Uterus (tissue), 4 donors: ENCODE results near the gene SGTA. TPM values are rescaled to one million over a fixed set of nuclear protein-coding genes. Genes with fewer than 3 reads are reported as not detected.
"Not testable (repeated sequence)": the region's sequence is repeated elsewhere in the genome, so short reads cannot be mapped to it uniquely, and the experiment has no call there.

Experiments used
- DNase-seq, 2 donors: peaks; one replicate each; pipeline ENCODE4 v3.0.0-alpha.2; 2019 to 2020
- H3K27ac ChIP-seq, 2 donors: fragments of 200-600 bp; sonication (generic); 1 replicate in 1 of 2; 2 replicates in 1 of 2; pipeline ENCODE4 v1.5.1; 2016 to 2018
- H3K27me3 ChIP-seq, 2 donors: fragments of 200-600 bp; sonication (generic); one replicate each; pipeline ENCODE4 v1.5.1; 2018 to 2019; ENCODE audit warnings: control low read depth in 1 of 2
- H3K36me3 ChIP-seq, 2 donors: fragments of 200-600 bp; sonication (generic); one replicate each; pipeline ENCODE4 v1.5.1; 2019; ENCODE audit warnings: control low read depth in 1 of 2
- H3K4me1 ChIP-seq, 2 donors: fragments of 200-600 bp; sonication (generic); one replicate each; pipeline ENCODE4 v1.5.1; 2018 to 2019; ENCODE audit warnings: control low read depth in 1 of 2
- H3K4me3 ChIP-seq, 2 donors: fragments of 200-600 bp; sonication (generic); 1 replicate in 1 of 2; 2 replicates in 1 of 2; pipeline ENCODE4 v1.5.1; 2018 to 2019; ENCODE audit warnings: mild to moderate bottlenecking in 1 of 2
- H3K9me3 ChIP-seq, 2 donors: fragments of 200-600 bp; sonication (generic); one replicate each; pipeline ENCODE4 v1.5.1; 2019; ENCODE audit warnings: control low read depth in 1 of 2
- POLR2A ChIP-seq, 2 donors: fragments of 450-650 bp; IDR thresholded peaks; one replicate each; pipeline ENCODE4 v1.6.1; 2016; ENCODE audit warnings: antibody characterized with exemption in 2 of 2, mild to moderate bottlenecking in 1 of 2, moderate library complexity in 1 of 2
- intact Hi-C: fragments of 100-400 bp; cut with DNase I; formaldehyde crosslinking; loops from one replicate; pipeline ENCODE4 v1.15.1; 2023; ENCODE audit warnings: low total_unique reads
- total RNA-seq, 4 donors: library from RNA; depleted of rRNA in 3 of 4; stranded (reverse); fragments of >200 nt in 3 of 4; gene quantifications; one replicate each; pipeline versions ENCODE4 v1.1.0 to v1.2.4, GENCODE V29; 2014 to 2023
- TF ChIP-seq, protein P1 (sequence below), 4 experiments: fragments of 200-600 bp in 2 of 4; fragments of 450-650 bp in 2 of 4; sonication (generic) in 2 of 4; IDR thresholded peaks; one replicate each; pipeline ENCODE4 v1.5.1; 2016 to 2019; ENCODE audit warnings: antibody characterized with exemption in 4 of 4, mild to moderate bottlenecking in 2 of 4, moderate library complexity in 1 of 4
- donor health status: DM: yes; HTN: yes; CAD: no.

SGTA gene
- total RNA-seq, 4 donors from 2014 or later: 9.5 to 50.7 (median 23.6) TPM

DNA sequence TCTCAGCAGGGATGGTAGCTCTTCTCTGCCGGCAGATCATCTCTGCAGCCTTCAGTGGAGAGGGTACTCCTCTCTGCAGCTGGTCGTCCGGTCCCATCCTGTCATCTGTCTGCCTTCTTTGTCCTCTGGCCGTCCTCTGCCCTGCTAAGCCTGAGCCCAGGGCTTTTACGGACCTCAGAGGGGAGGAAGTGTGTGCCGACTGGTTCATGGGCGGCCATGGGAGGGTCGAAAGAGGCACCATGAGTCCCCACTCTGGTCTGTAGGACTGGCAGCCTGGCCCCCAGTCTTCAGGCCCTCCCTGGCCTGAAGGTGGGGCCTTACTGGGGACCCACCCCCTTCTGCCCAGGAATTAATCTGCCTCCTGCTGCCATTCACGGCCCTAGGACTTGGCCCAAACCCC is 40.6 kb upstream of the SGTA start:
- intact Hi-C loops: no loop called here
- Histone ChIP-seq H3K4me1 (no peaks in the 10 kb centered on the region), H3K36me3 (no peaks in the 10 kb centered on the region), H3K27ac (no peak overlapping the region), H3K9me3 (no peaks in the 10 kb centered on the region), H3K4me3 (no peak overlapping the region), H3K27me3 (no peaks in the 10 kb centered on the region)
- no peak for DNase-seq
- TF ChIP-seq, protein P1, sequence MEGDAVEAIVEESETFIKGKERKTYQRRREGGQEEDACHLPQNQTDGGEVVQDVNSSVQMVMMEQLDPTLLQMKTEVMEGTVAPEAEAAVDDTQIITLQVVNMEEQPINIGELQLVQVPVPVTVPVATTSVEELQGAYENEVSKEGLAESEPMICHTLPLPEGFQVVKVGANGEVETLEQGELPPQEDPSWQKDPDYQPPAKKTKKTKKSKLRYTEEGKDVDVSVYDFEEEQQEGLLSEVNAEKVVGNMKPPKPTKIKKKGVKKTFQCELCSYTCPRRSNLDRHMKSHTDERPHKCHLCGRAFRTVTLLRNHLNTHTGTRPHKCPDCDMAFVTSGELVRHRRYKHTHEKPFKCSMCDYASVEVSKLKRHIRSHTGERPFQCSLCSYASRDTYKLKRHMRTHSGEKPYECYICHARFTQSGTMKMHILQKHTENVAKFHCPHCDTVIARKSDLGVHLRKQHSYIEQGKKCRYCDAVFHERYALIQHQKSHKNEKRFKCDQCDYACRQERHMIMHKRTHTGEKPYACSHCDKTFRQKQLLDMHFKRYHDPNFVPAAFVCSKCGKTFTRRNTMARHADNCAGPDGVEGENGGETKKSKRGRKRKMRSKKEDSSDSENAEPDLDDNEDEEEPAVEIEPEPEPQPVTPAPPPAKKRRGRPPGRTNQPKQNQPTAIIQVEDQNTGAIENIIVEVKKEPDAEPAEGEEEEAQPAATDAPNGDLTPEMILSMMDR (IDR thresholded peaks at IDR 0.05): no peak
- TF ChIP-seq POLR2A (IDR thresholded peaks at IDR 0.05): no peak

DNA sequence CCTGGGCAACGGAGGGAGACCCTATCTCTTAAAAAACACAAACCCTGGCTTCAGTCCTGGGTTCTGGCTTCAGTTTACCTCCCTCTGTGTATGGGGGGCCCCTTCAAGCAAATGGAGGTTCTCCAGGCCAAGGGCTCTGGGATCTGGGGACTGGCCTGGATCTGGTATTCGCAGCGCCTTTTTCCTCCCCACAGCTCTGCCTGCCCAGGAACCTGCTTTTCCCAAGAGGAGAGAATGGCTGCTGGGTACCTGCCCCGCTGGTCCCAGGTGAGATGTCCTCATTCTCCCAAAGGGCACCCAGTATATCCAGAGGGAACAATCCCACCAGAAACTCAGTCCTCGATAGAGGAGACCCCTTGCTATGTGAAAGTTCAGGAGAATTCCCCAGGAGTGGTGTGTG is 39.8 kb upstream of the SGTA start:
- DNase-seq: no peak

GRCh38 chr19:2820112-2820702 is 37.1 kb upstream of the SGTA start:
- TF ChIP-seq, protein P1 (IDR thresholded peaks at IDR 0.05): no peak
- TF ChIP-seq POLR2A (IDR thresholded peaks at IDR 0.05): no peak
- Histone ChIP-seq H3K27ac (peak overlapping the region; percentile 34 to 65), H3K9me3 (no peaks in the 10 kb centered on the region), H3K4me1 (no peaks in the 10 kb centered on the region), H3K27me3 (no peaks in the 10 kb centered on the region), H3K4me3 (peak overlapping the region; percentile 33 to 78), H3K36me3 (no peaks in the 10 kb centered on the region)
- intact Hi-C loops: no loop called here
- peak in 1 of 2 donors; percentile 26 for DNase-seq

More for the DNA sequence above, 39.8 kb upstream of the SGTA start:
- Histone ChIP-seq H3K27me3 (no peaks in the 10 kb centered on the region), H3K27ac (no peak overlapping the region), H3K9me3 (no peaks in the 10 kb centered on the region), H3K36me3 (no peaks in the 10 kb centered on the region), H3K4me1 (no peaks in the 10 kb centered on the region), H3K4me3 (no peak overlapping the region)
- no peak for TF ChIP-seq POLR2A (IDR thresholded peaks at IDR 0.05)
- TF ChIP-seq, protein P1 (IDR thresholded peaks at IDR 0.05): no peak
- intact Hi-C loops: no loop called here

- H3K36me3 ChIP-seq: no peaks in the 10 kb centered on the region
- intact Hi-C loops: no loop called here
- peak within 1 kb of the TSS; percentile 34 to 65 for H3K27ac ChIP-seq
- no peaks in the 10 kb centered on the region for H3K9me3 ChIP-seq
- no peaks in the 10 kb centered on the region for H3K4me1 ChIP-seq
- H3K27me3 ChIP-seq: no peaks in the 10 kb centered on the region
- DNase-seq: peak; percentile 96 to 97
- H3K4me3 ChIP-seq: peak within 1 kb of the TSS; percentile 33 to 78
- peak; percentile 43 to 60 for TF ChIP-seq POLR2A (IDR thresholded peaks at IDR 0.05)
- TF ChIP-seq, protein P1 (IDR thresholded peaks at IDR 0.05): peak; percentile 98 to 100 (median 98)
These were observed 36.6 kb upstream of the SGTA start, which contains the start of gene ZNF554 for GRCh38 chr19:2819540-2820111. ZNF554 (plus strand) TSS chr19:2819868; CDS start chr19:2820072, 204 bp downstream.

DNA sequence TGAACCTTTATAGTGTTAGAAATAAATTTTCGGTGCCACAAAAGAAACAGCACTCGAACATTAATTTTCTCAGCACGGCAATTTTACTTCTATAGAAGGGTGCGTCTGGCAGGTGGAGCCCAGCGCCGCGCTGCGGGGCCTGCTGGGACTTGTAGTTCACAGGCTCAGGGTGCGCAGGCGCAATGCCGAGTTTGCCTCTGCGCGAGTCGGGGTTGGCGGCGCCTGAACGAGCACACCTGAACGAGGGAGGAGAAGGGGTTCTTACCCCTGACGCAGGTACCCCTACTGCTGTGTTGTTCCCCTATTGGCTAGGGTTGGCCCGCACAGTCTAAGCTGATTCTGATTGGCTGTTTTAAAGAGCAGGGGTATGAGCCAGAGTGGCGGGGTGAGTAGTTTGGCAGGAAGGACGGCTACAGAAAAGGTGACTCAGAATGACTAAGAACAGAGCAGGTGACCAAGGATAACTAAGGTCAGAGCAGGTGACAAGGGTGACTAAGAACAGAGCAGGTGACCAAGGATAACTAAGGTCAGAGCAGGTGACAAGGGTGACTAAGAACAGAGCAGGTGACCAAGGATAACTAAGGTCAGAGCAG is 34.3 kb upstream of the SGTA start:
- H3K4me3 ChIP-seq, H3K27ac ChIP-seq, intact Hi-C loops, DNase-seq, H3K36me3 ChIP-seq, H3K4me1 ChIP-seq, H3K27me3 ChIP-seq, H3K9me3 ChIP-seq: not testable (repeated sequence)
